ENCODE data around the gene TMSB15A. TPM values are rescaled to one million over a fixed set of nuclear protein-coding genes. Genes with fewer than 3 reads are reported as not detected.
"Not testable (repeated sequence)": the region's sequence is repeated elsewhere in the genome, so short reads cannot be mapped to it uniquely, and the experiment has no call there.

The TMSB15A gene
- total RNA-seq, 4 donors from 2014 or later: not detected

DNA sequence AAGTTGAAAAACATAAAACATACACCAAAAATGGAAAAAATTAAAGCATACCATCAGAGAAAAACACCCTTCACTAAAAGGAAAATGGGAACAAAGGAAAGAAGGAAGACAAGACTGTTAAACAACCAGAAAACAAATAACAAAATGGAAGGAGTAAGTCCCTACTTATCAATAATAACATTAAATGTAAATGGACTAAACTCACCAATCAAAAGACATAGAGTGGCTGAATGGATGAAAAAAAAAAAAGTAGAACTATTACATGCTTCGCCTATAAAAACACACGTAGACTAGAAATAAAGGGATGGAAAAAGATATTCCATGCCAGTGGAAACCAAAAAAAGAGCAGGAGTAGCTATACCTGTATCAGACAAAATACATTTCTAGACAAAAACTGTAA is 19.4 kb upstream of the TMSB15A start:
- intact Hi-C loops (cut with DNase I; ENCODE audit: low total_unique reads): no loop called here
- 65 to 82% methylated on average over 2 of the region's 2 CpGs for WGBS, 2 donors

DNA sequence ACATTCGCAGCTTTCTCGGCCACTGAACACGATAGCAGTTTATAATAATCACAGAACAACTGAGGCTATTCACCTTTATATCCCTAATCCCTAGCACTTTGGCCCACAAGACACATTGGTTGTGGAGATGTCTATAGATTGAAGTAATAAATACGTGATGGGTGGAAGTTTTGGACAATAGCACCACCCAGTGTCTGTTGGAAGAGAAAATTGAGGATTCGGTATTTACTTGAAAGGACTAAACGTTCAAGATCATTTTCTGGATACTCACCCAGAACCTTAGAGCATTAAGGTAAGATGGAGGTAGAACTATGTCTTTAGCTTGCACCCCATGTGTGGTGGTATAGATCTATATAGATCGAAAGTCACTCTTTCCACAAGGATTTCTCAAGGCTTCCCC is 787 bp upstream of the TMSB15A start:
- DNase-seq (ENCODE audit: low spot score in 2 of 2): no peak

More for the DNA sequence above, 19.4 kb upstream of the TMSB15A start:
- DNase-seq (ENCODE audit: low spot score in 2 of 2): no peak
- no peak for TF ChIP-seq POLR2A (IDR thresholded peaks at IDR 0.05)
- H3K4me3 ChIP-seq (ENCODE audit: low read depth, poor library complexity, severe bottlenecking): no peak overlapping the region

DNA sequence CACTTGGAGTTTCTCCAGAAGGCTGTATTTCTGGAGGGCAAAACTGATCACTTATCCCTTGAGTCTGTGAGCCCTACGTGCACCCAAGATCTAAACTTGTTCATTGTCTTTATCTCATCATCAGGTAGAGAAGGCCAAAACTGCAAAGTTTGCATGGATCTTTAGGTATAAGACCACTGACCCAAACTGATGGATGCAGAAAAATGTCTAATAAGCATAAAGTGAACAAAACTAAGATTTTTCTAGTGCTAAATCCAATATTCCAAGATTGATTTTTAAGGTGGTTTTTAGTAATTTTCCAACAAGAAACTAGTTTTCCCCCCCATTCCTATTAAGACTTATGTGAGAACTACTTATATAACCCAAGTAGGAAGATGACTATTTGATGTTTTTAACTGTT is 2.0 kb downstream of the TMSB15A start:
- WGBS, 2 donors: 91 to 100% methylated on average over 1 of the region's 1 CpG
- no peak for DNase-seq (ENCODE audit: low spot score in 2 of 2)
- intact Hi-C loops (cut with DNase I; ENCODE audit: low total_unique reads): no loop called here
- TF ChIP-seq, protein P1, sequence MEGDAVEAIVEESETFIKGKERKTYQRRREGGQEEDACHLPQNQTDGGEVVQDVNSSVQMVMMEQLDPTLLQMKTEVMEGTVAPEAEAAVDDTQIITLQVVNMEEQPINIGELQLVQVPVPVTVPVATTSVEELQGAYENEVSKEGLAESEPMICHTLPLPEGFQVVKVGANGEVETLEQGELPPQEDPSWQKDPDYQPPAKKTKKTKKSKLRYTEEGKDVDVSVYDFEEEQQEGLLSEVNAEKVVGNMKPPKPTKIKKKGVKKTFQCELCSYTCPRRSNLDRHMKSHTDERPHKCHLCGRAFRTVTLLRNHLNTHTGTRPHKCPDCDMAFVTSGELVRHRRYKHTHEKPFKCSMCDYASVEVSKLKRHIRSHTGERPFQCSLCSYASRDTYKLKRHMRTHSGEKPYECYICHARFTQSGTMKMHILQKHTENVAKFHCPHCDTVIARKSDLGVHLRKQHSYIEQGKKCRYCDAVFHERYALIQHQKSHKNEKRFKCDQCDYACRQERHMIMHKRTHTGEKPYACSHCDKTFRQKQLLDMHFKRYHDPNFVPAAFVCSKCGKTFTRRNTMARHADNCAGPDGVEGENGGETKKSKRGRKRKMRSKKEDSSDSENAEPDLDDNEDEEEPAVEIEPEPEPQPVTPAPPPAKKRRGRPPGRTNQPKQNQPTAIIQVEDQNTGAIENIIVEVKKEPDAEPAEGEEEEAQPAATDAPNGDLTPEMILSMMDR (IDR thresholded peaks at IDR 0.05): no peak
- no peak overlapping the region for H3K4me3 ChIP-seq (ENCODE audit: low read depth, poor library complexity, severe bottlenecking)

More for the DNA sequence above, 787 bp upstream of the TMSB15A start:
- WGBS, 2 donors: 42 to 54% methylated on average over 7 of the region's 7 CpGs
- TF ChIP-seq, protein P1 (IDR thresholded peaks at IDR 0.05): no peak
- H3K4me3 ChIP-seq (ENCODE audit: low read depth, poor library complexity, severe bottlenecking): no peak overlapping the region
- intact Hi-C loops (cut with DNase I; ENCODE audit: low total_unique reads): no loop called here

DNA sequence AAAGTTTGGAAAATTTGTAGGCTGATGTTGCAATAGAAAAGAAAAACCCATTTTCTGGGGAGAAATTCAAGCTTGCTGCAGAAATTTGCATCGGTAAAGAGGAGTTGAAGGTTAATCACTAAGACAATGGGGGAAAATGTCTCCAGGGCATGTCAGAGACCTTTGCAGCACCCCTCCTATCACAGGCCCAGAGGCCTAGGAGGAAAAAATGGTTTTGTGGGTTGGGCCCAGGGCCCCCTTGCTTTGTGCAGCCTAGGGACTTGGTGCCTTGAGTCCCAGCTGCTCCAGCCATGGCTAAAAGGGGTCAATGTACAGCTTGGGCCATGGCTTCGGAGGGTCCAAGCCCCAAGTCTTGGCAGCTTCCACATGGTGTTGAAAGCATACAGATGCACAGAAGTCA is 17.8 kb downstream of the TMSB15A start:
- H3K4me3 ChIP-seq (ENCODE audit: low read depth, poor library complexity, severe bottlenecking): no peak overlapping the region
- TF ChIP-seq, protein P1 (IDR thresholded peaks at IDR 0.05): no peak
- TF ChIP-seq POLR2A (IDR thresholded peaks at IDR 0.05): no peak
- intact Hi-C loops (cut with DNase I; ENCODE audit: low total_unique reads): no loop called here
- WGBS, 2 donors: 84 to 95% methylated on average over 1 to 2 of the region's 2 CpGs
- DNase-seq (ENCODE audit: low spot score in 2 of 2): no peak

DNA sequence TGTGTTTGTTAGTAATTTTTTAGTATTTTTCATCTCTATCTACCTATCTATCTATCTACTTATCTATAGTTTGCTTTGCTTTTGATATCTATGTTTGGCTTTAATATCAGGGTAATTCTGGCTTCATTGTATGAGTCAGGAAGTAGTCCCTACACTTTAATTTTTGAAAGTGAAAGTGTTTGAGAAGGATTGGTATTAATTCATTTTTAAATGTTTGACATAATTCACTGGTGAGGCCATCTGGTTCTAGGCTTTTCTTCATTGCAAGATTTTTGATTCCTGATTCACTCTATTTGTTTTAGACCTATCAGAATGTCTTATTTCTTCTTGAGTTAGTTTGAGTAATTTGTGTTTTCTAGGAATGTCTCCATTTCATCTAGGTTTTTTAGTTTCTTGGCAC is 24.8 kb downstream of the TMSB15A start:
- TF ChIP-seq, protein P1 (IDR thresholded peaks at IDR 0.05): no peak
- no peak for TF ChIP-seq POLR2A (IDR thresholded peaks at IDR 0.05)
- intact Hi-C loops (cut with DNase I; ENCODE audit: low total_unique reads): no loop called here
- no peak for DNase-seq (ENCODE audit: low spot score in 2 of 2)
- no peak overlapping the region for H3K4me3 ChIP-seq (ENCODE audit: low read depth, poor library complexity, severe bottlenecking)

DNA sequence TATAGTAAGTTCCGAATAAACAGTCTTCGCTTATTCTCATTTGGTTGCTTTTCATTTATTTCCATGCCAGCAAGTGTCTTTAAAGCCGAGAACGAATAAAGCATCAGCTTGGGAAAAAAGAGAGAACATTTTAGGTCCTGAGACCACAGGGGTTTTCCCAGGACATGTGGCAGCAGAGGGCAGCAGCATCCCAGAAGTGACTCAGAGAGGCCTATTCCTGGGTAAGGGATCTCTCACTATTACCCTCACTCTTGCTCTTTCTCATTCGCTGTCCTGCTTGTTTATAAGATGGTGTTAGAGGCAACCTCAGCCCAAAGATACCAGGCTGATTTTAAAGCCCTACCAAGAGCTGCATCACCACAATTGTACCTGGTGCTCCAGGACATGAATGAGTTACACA is 37.8 kb downstream of the TMSB15A start:
- intact Hi-C loops (cut with DNase I; ENCODE audit: low total_unique reads); H3K4me3 ChIP-seq (ENCODE audit: low read depth, poor library complexity, severe bottlenecking); DNase-seq (ENCODE audit: low spot score in 2 of 2): not testable (repeated sequence)
- 24 to 37% methylated on average over 2 of the region's 5 CpGs for WGBS, 2 donors

DNA sequence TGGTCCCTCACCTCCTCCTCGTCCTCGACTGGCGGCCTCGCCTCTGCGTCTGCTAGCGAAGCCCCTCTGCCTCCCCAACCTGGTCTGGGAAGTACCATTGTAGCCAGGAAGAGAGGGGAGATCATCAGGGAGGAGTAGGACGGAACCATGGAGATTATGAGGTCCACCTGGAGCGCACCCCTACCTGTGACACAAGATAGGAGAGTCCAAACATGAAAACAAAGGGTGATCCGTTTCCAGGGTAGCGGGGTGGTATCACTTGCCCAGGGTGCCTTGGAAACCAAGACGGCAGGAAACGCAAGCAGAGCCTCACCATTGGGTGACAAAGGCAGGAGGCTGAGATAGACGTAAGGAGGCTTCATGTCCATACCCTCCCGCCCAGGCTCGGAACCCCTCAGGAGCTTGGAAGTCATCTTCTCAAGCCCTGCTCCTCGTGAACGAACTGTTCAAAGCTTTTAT is 44.7 kb downstream of the TMSB15A start, which contains the start of gene TCP11X2:
TSS of gene TCP11X2 (minus strand) at position 51 of the 459 bp plus-strand sequence.
- 63 to 68% methylated on average over 5 to 7 of the region's 17 CpGs for WGBS, 2 donors
- intact Hi-C loops (cut with DNase I; ENCODE audit: low total_unique reads); H3K4me3 ChIP-seq (ENCODE audit: low read depth, poor library complexity, severe bottlenecking): not testable (repeated sequence)
- peak in 1 of 2 donors; percentile 80 for DNase-seq (ENCODE audit: low spot score in 2 of 2)

DNA sequence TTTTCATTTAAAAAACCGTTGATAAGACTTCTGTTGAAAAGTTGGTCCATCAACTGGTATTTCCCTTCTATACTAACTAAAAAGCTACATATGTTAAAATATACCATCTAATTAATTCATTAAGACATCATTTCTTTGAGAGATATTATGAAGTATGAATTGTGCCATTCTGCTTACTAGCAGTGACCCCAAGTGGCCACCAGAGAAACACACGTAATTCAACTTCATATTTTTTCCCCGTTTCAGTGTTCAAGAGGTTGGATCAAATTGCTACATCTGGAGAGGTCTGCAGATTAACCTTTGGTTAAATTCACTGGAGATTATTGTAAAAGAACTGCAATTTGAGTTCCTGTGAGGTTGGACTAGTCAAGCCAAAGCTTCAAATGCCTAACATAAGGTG is 46.3 kb downstream of the TMSB15A start:
- DNase-seq (ENCODE audit: low spot score in 2 of 2); intact Hi-C loops (cut with DNase I; ENCODE audit: low total_unique reads); H3K4me3 ChIP-seq (ENCODE audit: low read depth, poor library complexity, severe bottlenecking): not testable (repeated sequence)
- WGBS, 2 donors: no CpG with 5 or more reads among the region's 3 CpGs

Other genes with a start within 250 kb of the TMSB15A start
- not detected for gene NXF2B, start 76.7 kb downstream of the TMSB15A start, total RNA-seq
- not detected for gene TCP11X2, start 44.9 kb downstream of the TMSB15A start, total RNA-seq
- gene ARMCX5, start 82.8 kb upstream of the TMSB15A start, total RNA-seq: 10 to 100 TPM; 14.4 to 25.1 (median 19.5) TPM
- 1 to 10 TPM; 3.6 to 5.1 (median 4.2) TPM for gene GPRASP1, start 134.7 kb upstream of the TMSB15A start, total RNA-seq
- gene GPRASP2, start 195.7 kb upstream of the TMSB15A start, total RNA-seq: 10 to 100 TPM in 2 of 4 donors, 1 to 10 TPM in 2; 4.4 to 14.7 (median 9.5) TPM
- gene GPRASP3, start 204.0 kb upstream of the TMSB15A start, total RNA-seq: 1 to 10 TPM; 2.6 to 3.8 (median 3.1) TPM